Measurements from ENCODE around the gene NME5. TPM values are rescaled to one million over a fixed set of nuclear protein-coding genes. Genes with fewer than 3 reads are reported as not detected.

NME5 gene
- total and polyA plus RNA-seq, 2 of the 8 experiments (the other 6 are each of a cell fraction or from before 2014, with no cell fraction given), result 0.48 to 0.89 TPM

DNA sequence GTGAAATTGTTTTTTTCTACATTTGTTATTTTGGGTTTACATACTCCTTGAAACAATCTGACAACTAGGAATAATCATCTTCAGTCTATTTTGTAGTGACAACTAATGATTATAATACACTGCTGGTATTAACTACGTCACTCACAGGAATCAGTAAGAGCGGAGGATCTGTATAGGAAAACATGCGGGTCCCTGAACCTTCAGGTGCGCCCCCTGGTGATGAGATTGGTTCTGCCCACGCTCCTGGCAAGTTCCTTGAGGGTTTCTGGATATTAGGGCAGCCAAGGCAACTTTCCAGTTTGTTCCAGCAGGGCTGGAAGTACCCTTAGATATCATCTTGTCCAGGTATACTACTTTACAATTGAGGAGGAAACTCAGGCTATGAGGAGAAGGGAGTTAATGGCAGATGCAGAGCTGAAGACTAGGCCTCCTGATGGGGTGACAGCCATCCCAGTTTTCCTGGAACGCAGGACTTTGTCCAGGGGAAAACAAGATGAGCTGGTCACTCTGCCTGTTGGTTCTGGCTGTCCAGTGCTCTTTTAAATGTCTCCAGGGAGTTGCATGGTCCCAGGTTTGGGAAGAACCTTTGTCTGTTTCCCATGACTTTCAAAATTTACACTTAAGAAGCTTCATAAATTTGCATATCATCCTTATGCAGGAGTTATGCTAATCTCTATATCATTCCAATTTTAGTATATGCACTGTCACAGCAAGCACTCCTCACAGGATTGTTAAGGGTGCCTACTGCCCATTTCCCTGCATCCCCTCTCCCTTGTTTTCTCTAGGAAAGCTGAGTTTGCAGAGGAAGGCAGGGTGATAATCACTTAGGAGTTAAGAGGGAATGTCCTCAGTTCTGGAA, 70.3 kb downstream of the NME5 start:
- Histone ChIP-seq H4K8ac (ENCODE audit: extremely low read depth, insufficient read depth, low read length) (no peak overlapping the region), H2AFZ (ENCODE audit: low read length) (no peak overlapping the region), H3K79me1 (ENCODE audit: low read depth, low read length) (no peaks in the 10 kb centered on the region), H2BK5ac (ENCODE audit: low read depth, low read length) (no peak overlapping the region), H3K27ac (ENCODE audit: low read depth, low read length) (no peak overlapping the region), H3K18ac (ENCODE audit: extremely low read depth, low read length) (no peak overlapping the region), H4K20me1 (replicated peaks in 1 of 2; ENCODE audit: control insufficient read depth in 1 of 2, insufficient read depth in 2 of 2, low read length in 2 of 2) (no peaks in the 10 kb centered on the region), H3K9me3 (ENCODE audit: insufficient read depth in 2 of 2, low read depth in 1 of 2, low read length in 1 of 2) (no peaks in the 10 kb centered on the region), H3K14ac (ENCODE audit: insufficient read length) (no peak overlapping the region), H2BK15ac (ENCODE audit: low read length) (no peak overlapping the region), H3K27me3 (replicated peaks in 1 of 4; ENCODE audit: control insufficient read depth in 3 of 4, extremely low read depth in 1 of 4, insufficient read depth in 3 of 4, low read length in 3 of 4) (no peaks in the 10 kb centered on the region), H3K4me2 (ENCODE audit: insufficient read depth in 1 of 2, low read depth in 2 of 2, low read length in 2 of 2) (no peak overlapping the region), H3K9ac (replicated peaks in 1 of 4; ENCODE audit: extremely low read depth in 1 of 4, low read depth in 3 of 4, low read length in 3 of 4) (no peak overlapping the region), H4K5ac (ENCODE audit: insufficient read length, low read depth, low read length) (no peak overlapping the region), H3K36me3 (ENCODE audit: control insufficient read depth in 2 of 4, insufficient read depth in 4 of 4, low read length in 3 of 4) (no peaks in the 10 kb centered on the region), H3K4ac (replicated peaks; ENCODE audit: insufficient read length, low read depth, low read length) (no peak overlapping the region), H3K23me2 (ENCODE audit: low read depth, low read length) (no peaks in the 10 kb centered on the region), H2BK12ac (ENCODE audit: low read depth, low read length) (no peak overlapping the region), H3K23ac (ENCODE audit: insufficient read length) (no peak overlapping the region), H2AK5ac (ENCODE audit: low read depth, low read length) (no peak overlapping the region), H2BK20ac (ENCODE audit: low read length) (no peak overlapping the region), H3K79me2 (ENCODE audit: control insufficient read depth in 1 of 2, insufficient read depth in 2 of 2, low read length in 2 of 2) (no peaks in the 10 kb centered on the region), H3K56ac (replicated peaks; ENCODE audit: insufficient read length, low read depth, low read length) (no peak overlapping the region), H3K4me3 (ENCODE audit: extremely low read depth in 1 of 4, insufficient read depth in 2 of 4, low read depth in 3 of 4, low read length in 4 of 4) (no peak overlapping the region), H2BK120ac (replicated peaks; ENCODE audit: low read depth, low read length) (no peak overlapping the region), H3K4me1 (replicated peaks in 1 of 4; ENCODE audit: control insufficient read depth in 3 of 4, insufficient read depth in 4 of 4, low read length in 3 of 4) (no peaks in the 10 kb centered on the region), H4K91ac (replicated peaks; ENCODE audit: insufficient read length, low read length) (no peak overlapping the region)
- CTCF ChIA-PET (ENCODE audit: partially characterized antibody), result interaction anchor here (0.6 to 11.5 kb wide), 27 partner anchors 8 to 548 kb away, joined by 3 to 179 read pairs (median 6); partner anchors contain the start of genes FAM13B, NME5 and WNT8A
- DNase-seq (ENCODE audit: low read depth in 1 of 2, low spot score in 2 of 2) (peak; percentile 59 to 89), FAIRE-seq (no peak)
- WGBS, 2 experiments (ENCODE audit: extremely low coverage in 1 of 2, insufficient coverage in 1 of 2, insufficient read length in 1 of 2, insufficient replicate concordance in 2 of 2, low coverage in 1 of 2, low lambda C conversion rate in 2 of 2, missing lambda C conversion rate in 1 of 2), result 46% methylated on average over 6 of the region's 6 CpGs; no CpG with 5 or more reads in 1 of the 2 experiments
- POLR2A ChIA-PET (ENCODE audit: partially characterized antibody), result interaction anchor here (1.0 kb wide), 1 partner anchor 35 kb away, joined by 4 read pairs; no protein-coding TSS in a partner anchor
- TF ChIP-seq SUZ12 (IDR thresholded peaks at IDR 0.05; ENCODE audit: low read length) (no peak), JUND (IDR thresholded peaks at IDR 0.05; ENCODE audit: low read length) (no peak), MAFK (IDR thresholded peaks at IDR 0.05; ENCODE audit: low read depth, low read length) (no peak), HDAC6 (IDR thresholded peaks at IDR 0.05; ENCODE audit: low read depth, low read length) (no peak), MAX (IDR thresholded peaks at IDR 0.05) (peak; percentile 35; the same call in 1 of the 2 replicates), TCF12 (IDR thresholded peaks at IDR 0.05; ENCODE audit: low read depth, low read length) (no peak), YY1 (IDR thresholded peaks at IDR 0.05; ENCODE audit: low read depth, low read length) (no peak), RBBP5 (IDR thresholded peaks at IDR 0.05; ENCODE audit: borderline replicate concordance, low read depth, low read length) (no peak), RAD21 (IDR thresholded peaks at IDR 0.05 in 1 of 2, conservative IDR thresholded peaks at IDR 0.05 in 1 of 2; ENCODE audit: low read depth in 2 of 2, low read length in 2 of 2) (peak; percentile 57 to 64)

Measured in H1 (cell line).